GM12864 (cell line): Measurements from ENCODE around the gene DONSON.

Experiments used
- DNase-seq: peaks from one replicate; pipeline ENCODE4 v3.0.0-alpha.2; 2011; ENCODE audit warnings: low read depth
- H3K4me3 ChIP-seq: 2 replicates; pipeline ENCODE4 v1.5.1; 2011; ENCODE audit warnings: mild to moderate bottlenecking, low read depth, low read length, control low read depth
- TF ChIP-seq, protein P1 (sequence below): IDR thresholded peaks from 2 replicates; pipeline ENCODE4 v1.5.1; 2011; ENCODE audit warnings: low read depth, mild to moderate bottlenecking, moderate library complexity, low read length, control low read depth, inconsistent platforms; ENCODE audit errors: missing control alignments

The DONSON gene

DNA sequence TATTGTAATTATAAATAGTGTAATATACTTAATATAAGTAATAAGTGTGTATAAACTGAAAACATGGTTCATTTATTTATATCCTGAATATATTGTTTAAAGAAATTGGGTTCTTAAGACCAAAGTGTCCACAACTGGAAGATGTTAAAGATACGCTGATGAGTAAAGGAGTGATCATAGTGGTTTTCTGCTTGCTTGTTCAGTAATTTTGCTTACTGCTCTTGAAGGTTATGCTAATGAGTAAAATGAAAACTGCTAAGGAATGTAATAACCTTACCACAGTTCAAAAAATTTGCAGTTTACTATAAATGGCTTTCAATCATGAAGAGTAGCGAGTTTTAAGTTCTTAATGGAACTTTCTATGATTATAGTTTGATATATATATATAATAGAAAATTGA lies 22.0 kb downstream of the DONSON start:
- TF ChIP-seq, protein P1, sequence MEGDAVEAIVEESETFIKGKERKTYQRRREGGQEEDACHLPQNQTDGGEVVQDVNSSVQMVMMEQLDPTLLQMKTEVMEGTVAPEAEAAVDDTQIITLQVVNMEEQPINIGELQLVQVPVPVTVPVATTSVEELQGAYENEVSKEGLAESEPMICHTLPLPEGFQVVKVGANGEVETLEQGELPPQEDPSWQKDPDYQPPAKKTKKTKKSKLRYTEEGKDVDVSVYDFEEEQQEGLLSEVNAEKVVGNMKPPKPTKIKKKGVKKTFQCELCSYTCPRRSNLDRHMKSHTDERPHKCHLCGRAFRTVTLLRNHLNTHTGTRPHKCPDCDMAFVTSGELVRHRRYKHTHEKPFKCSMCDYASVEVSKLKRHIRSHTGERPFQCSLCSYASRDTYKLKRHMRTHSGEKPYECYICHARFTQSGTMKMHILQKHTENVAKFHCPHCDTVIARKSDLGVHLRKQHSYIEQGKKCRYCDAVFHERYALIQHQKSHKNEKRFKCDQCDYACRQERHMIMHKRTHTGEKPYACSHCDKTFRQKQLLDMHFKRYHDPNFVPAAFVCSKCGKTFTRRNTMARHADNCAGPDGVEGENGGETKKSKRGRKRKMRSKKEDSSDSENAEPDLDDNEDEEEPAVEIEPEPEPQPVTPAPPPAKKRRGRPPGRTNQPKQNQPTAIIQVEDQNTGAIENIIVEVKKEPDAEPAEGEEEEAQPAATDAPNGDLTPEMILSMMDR, result no peak
- H3K4me3 ChIP-seq, result no peak overlapping the region
- DNase-seq, result no peak

DNA sequence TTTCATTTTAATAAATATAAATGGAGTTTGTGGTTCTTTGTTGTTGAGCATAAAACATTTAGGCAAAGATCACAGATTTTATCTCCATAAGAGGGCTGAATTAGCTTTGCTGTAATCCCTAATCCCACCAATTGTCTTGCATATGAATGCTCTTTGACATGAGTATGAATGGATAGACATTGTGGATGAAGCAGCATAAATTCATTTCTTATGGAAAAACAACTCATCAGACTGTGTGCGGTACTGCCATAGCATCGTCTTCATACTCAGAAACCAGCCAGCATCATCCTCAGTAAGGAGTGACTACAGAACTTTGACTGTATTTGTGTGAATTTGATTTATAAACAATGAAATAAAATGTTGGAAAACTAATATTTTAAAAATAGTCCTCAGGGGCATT lies 26.1 kb downstream of the DONSON start:
- TF ChIP-seq, protein P1, result no peak
- no peak for DNase-seq
- H3K4me3 ChIP-seq, result no peak overlapping the region

DNA sequence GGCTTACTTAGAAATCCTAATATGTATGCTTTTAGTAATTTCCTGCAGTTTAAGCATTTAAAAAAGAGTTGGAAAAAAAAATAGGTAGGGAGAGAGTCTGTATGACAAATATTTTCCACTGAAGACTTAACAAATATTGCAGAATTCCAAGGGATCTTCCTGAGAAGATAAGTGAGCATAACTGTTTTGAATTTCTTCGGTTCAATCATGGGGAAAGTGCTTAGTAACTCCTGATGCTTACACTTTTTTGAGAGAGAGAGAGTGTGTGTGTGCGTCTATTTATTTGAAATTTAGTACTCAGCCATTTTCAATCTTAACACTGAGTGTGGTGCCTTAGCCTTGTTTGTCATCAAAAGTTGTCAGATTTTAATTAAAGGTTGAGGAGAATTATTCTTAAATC lies 27.1 kb downstream of the DONSON start:
- TF ChIP-seq, protein P1, result no peak
- DNase-seq, result no peak
- no peak overlapping the region for H3K4me3 ChIP-seq

DNA sequence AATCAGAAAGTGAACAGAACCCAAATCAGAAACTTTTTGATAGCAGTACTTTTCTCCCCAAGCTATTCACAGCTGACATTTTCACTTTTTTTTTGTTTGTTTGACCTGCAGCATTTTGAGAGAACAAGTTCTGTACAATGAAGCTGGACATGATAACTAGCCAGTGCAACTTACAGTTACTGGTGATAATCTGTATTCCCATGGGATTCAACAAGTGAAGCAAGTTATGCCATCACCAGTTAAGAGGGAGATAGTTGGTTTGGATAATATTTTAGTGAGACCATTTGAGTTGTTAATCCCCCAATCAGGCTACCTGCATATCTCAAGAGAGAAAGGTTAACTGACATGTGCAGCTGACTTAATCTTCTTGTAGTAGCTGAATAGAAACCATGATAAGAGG lies 27.5 kb downstream of the DONSON start:
- DNase-seq, result no peak
- TF ChIP-seq, protein P1, result no peak
- H3K4me3 ChIP-seq, result no peak overlapping the region

DNA sequence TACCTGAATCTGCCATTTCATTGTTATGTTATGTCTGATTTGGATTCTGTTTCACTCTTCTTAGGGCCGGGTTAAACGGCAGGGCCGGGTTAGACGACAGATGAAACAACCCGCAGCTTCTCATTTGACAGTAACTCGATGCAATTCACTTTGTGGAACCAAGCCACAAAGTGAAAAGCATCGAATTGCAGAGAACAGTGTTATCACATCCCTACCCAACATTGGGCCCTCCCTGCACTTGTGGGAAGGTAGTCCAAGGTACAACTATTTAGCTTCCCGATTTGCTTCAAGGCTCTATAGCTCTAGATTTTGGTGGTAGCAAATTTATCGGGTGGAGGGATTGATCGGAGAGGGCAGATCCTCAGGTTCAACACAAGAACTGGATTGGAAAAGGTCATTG lies 28.7 kb downstream of the DONSON start:
- DNase-seq, result no peak
- H3K4me3 ChIP-seq, result no peak overlapping the region
- TF ChIP-seq, protein P1, result no peak

DNA sequence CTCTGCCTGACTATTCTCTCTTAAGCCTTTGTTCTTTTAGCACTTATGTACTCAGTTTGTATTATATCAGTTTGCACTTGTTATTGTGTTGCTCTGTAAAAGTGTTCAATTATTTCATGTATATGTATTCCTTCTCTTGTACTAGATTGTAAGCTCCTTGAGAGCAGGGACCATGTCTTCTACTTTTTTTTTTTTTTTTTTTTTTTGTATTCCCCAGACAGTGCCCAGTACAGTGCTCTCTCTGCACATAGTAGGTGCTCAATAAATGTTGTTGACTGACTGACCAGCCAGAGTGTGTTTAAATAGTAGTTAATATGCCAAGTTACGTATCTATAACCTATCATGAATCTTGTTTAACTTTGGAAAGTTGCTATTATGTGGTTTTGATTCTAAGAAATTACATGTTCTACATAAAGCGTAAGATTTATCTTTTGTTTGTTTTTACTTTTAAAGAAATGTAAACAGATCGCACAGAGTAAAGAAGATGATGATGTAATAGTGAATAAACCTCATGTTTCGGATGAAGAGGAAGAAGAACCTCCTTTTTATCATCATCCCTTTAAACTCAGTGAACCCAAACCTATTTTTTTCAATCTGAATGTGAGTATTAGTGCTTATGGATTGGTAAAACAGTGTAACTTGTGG lies 29.6 kb downstream of the DONSON start:
- TF ChIP-seq, protein P1, result no peak
- DNase-seq, result no peak

DNA sequence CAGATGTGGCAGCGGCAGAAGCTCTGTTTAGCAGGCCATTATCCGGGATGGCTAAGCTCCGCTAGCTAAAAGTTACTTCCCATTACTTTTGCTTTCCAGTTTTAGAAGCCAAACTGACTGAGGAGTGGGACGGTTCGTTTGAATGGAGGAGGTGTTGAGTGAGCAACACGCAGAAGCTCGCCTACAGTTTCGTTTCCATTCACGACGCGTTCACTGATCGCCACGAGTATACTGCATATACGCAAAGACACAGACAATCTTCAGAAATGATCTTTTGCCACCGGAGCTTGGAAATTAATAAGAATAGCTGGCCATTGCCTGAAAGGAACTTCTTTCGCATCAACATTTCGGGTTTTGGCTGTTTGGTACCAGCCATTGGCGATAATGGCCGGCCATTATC lies 31.0 kb downstream of the DONSON start:
- TF ChIP-seq, protein P1, result no peak
- DNase-seq, result no peak
- no peak overlapping the region for H3K4me3 ChIP-seq

More for the DNA sequence above, 29.6 kb downstream of the DONSON start:
- no peak overlapping the region for H3K4me3 ChIP-seq
